Measurements from ENCODE around the gene ATP13A4.

GRCh38 chr3:193564012-193564411 is 9.3 kb upstream of the ATP13A4 start:
- TF ChIP-seq CTCF (IDR thresholded peaks at IDR 0.05) (peak in 4 of 6 experiments; percentile 15 to 65 (median 56)), POLR2A (IDR thresholded peaks at IDR 0.05) (no peak)

Data from thyroid gland (tissue), 4 donors.